ENCODE measurements around the gene SGTA. TPM values are rescaled to one million over a fixed set of nuclear protein-coding genes. Genes with fewer than 3 reads are reported as not detected.
"Not testable (repeated sequence)": the region's sequence is repeated elsewhere in the genome, so short reads cannot be mapped to it uniquely, and the experiment has no call there.

Gene SGTA
- total RNA-seq, 4 donors from 2014 or later, result 32.7 to 50.4 (median 36.7) TPM

DNA sequence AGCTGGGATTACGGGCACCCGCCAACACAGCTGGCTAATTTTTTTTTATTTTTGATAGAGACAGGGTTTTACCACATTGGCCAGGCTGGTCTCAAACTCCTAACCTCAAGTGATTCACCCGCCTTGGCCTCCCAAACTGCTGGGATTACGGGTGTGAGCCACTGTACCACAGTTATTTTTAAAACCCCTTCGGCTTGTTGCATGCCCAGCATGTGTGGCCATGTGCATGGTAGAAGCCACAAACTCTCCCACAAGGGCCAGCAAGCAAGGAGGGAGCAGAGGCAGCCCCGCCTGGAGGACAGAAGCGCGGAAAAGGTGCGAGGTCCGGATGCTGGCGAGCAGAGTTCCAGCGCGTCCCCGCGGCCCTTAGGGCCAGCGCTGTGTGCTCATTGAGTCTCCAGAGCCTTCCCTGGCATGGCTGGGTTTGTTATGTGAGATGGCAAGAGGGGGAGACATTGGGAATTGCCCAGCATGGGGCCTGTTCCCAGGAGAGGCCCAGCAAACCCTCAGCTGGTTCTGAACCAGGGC is 15.1 kb upstream of the SGTA start:
- DNase-seq (ENCODE audit: low spot score), result no peak
- no peak for ATAC-seq (ENCODE audit: low FRiP score)

DNA sequence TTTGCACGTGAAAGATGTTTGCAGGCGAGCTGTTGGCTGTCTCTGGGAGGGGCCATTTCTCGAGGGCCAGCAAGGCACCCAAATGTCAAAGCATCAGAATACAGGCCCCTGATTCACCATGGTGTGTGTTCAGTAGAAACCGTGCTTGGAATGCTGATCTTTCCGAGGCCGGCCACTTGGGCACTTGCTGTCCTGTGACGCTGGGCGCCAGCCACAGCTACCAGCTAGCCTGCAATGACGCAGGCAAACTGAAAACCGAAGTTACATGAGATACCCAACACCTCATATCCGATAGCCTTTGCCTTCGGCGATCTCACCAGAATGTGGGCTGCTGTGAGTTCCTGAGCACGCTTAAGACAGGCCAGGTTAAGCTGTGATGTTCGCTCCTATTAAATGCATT is 14.2 kb upstream of the SGTA start:
- TF ChIP-seq, protein P1, sequence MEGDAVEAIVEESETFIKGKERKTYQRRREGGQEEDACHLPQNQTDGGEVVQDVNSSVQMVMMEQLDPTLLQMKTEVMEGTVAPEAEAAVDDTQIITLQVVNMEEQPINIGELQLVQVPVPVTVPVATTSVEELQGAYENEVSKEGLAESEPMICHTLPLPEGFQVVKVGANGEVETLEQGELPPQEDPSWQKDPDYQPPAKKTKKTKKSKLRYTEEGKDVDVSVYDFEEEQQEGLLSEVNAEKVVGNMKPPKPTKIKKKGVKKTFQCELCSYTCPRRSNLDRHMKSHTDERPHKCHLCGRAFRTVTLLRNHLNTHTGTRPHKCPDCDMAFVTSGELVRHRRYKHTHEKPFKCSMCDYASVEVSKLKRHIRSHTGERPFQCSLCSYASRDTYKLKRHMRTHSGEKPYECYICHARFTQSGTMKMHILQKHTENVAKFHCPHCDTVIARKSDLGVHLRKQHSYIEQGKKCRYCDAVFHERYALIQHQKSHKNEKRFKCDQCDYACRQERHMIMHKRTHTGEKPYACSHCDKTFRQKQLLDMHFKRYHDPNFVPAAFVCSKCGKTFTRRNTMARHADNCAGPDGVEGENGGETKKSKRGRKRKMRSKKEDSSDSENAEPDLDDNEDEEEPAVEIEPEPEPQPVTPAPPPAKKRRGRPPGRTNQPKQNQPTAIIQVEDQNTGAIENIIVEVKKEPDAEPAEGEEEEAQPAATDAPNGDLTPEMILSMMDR (IDR thresholded peaks at IDR 0.05), result no peak
- ATAC-seq (ENCODE audit: low FRiP score), result no peak
- DNase-seq (ENCODE audit: low spot score), result no peak

More for the DNA sequence above, 15.1 kb upstream of the SGTA start:
- TF ChIP-seq, protein P1 (IDR thresholded peaks at IDR 0.05), result no peak

DNA sequence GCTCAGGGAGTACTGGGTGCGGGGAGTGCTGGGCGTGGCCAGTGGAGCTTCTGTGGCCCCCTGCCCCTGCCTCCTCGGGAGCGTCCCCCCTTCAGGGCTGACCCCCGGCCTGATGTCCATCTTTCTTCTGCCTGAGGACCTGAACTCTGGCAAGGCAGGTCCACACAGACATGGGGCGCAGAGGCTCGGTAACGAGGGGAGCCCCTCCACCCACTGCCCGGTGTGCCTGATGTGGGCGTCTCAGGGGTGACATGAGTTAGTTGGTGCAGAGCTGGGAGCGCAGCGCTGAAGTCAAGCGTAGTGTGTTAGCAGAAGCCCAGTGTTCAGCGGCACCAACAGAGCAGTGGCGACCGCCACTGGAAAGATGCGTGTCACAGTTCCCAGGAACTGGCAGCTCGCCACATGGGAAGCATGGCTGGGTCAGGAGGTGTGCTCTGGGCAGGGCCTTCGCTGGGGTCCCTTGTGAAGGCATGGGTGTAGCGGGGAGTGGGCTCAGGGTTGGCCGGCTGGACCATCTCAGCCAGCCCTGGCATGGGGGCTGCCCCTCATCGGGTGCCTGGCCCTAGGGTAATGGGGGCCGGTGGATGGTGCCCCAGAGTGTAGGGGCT is 13.7 kb upstream of the SGTA start:
- TF ChIP-seq, protein P1 (IDR thresholded peaks at IDR 0.05), result no peak
- no peak for ATAC-seq (ENCODE audit: low FRiP score)
- no peak for DNase-seq (ENCODE audit: low spot score)

DNA sequence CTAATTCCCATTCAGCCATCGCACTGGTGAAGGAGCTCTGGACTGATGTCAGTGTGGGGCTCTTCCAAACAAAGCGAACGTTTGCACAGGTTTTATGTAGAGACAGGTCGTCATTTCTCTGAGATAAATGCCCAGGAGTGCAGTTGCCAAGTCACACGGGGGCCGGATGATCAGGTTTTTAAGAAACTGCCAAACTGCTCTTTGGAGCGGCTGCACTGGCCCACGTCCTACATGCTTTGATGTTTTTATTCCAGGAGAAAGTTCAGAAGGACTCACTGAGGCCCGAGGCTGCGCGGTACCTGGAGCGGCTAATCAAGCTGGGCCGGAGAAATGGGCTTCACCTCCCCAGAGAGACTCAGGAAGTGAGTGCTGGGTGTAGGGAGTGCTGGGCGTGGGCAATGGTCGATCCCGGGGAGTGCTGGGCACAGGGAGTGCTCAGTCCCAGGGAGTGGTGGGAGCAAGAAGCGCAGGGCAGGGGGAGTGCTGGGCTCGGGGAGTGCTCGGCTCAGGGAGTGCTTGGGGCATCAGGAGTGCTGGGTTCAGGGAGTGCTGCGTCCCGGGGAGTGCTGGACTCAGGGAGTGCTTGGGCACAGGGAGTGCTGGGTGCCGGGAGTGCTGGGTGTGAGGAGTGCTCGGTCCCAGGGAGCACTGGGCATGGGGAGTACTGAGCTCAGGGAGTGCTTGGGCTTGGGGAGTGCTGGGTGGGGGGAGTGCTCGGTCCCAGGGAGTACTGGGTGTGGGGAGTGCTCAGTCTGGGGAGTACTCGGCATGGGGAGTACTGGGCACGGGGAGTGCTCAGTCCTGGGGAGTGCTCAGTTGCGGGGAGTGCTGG is 13.0 kb upstream of the SGTA start:
- TF ChIP-seq, protein P1 (IDR thresholded peaks at IDR 0.05), result no peak
- ATAC-seq (ENCODE audit: low FRiP score), result no peak
- DNase-seq (ENCODE audit: low spot score), result no peak

DNA sequence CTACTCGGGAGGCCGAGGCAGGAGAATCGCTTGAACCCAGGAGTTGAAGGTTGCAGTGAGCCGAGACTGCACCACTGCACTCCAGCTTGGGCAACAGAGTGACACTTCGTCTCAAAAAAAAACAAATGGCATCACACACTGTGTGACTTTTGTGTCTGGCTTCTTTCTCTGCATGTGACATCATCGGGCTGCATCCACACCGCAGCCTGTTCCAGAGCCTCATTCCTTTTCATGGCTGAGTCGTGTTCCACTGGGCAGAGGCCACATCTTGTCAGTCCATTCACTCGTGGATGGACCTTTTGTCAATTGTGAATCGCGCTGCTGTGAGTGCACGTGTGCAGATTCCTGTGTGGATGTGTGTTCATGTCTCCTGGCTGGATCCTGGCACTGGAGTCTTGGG is 10.5 kb upstream of the SGTA start:
- ATAC-seq (ENCODE audit: low FRiP score) (no peak), DNase-seq (ENCODE audit: low spot score) (no peak)
- TF ChIP-seq, protein P1 (IDR thresholded peaks at IDR 0.05), result no peak

DNA sequence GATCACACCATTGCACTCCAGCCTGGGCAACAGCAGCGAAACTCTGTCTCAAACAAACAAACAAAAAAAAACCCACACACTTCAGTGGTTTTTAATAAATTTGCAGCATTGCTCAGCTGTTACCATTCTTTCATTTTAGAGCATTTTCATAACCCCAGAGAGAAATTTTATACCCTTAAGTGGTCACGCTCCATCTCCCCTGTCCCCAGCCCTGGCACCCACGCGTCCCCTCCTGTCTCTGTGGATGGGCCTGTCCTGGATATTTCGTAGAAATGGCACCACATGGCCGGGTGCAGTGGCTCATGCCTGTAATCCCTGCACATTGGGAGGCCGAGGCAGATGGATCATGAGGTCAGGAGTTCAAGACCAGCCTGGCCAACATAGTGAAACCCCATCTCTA is 10.1 kb upstream of the SGTA start:
- TF ChIP-seq, protein P1 (IDR thresholded peaks at IDR 0.05), result no peak
- no peak for ATAC-seq (ENCODE audit: low FRiP score)
- no peak for DNase-seq (ENCODE audit: low spot score)

DNA sequence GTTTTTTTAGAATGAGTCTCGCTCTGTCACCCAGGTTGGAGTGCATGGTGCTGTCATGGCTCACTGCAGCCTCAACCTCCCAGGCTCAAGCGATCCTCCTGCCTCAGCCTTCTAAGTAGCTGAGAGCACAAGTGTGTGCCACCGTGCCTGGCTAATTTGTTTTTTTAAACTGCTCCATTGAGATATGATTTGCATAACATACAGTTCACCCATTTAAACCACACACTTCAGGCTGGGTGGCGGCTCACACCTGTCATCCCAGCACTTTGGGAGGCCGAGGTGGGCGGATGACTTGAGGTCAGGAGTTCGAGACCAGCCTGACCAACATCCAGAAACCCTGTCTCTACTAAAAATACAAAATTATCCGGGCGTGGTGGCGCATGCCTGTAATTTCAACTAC is 9.6 kb upstream of the SGTA start:
- ATAC-seq (ENCODE audit: low FRiP score); DNase-seq (ENCODE audit: low spot score): not testable (repeated sequence)
